Colonic mucosa (tissue), 4 donors: ENCODE data around the gene KIAA0232. TPM values are rescaled to one million over a fixed set of nuclear protein-coding genes. Genes with fewer than 3 reads are reported as not detected.

Experiments
- DNase-seq: peaks from one replicate; pipeline ENCODE4 v3.0.0-alpha.2; 2020
- H3K27ac ChIP-seq: fragments of 200-600 bp; one replicate; pipeline ENCODE4 v1.8.0; 2021
- H3K27me3 ChIP-seq: fragments of 200-600 bp; one replicate; pipeline ENCODE4 v1.8.0; 2021
- H3K36me3 ChIP-seq: fragments of 200-600 bp; one replicate; pipeline ENCODE4 v1.8.0; 2021
- H3K4me1 ChIP-seq: fragments of 200-600 bp; one replicate; pipeline ENCODE4 v1.8.0; 2021; ENCODE audit warnings: mild to moderate bottlenecking
- H3K4me3 ChIP-seq: fragments of 200-600 bp; one replicate; pipeline ENCODE4 v1.8.0; 2021
- H3K9ac ChIP-seq, 2 donors: one replicate each; pipeline ENCODE4 v1.7.0; 2013; ENCODE audit warnings: control low read depth in 2 of 2, low read depth in 2 of 2, low read length in 2 of 2
- H3K9me3 ChIP-seq: fragments of 200-600 bp; one replicate; pipeline ENCODE4 v1.8.0; 2021
- intact Hi-C: fragments of 100-400 bp; cut with DNase I; formaldehyde crosslinking; loops from one replicate; pipeline ENCODE4 v1.14.1; 2022
- total RNA-seq, 2 donors: library from RNA; stranded (reverse); fragmentation: NEBNext Ultra II Directional in 1 of 2; extraction: Animal tissue kit (Norgen Biotek cat#: 25700) in 1 of 2; gene quantifications; one replicate each; pipeline ENCODE4 v1.2.1, GENCODE V29; 2021
- TF ChIP-seq, protein P1 (sequence below): fragments of 200-600 bp; IDR thresholded peaks from one replicate; pipeline ENCODE4 v1.8.0; 2022; ENCODE audit warnings: antibody characterized with exemption, mild to moderate bottlenecking
- donor health status: healthy.
- donor health status: DM: no; HTN: no; CAD: no.
- donor health status: DM: no; HTN: no; CAD: no.

KIAA0232 gene
- total RNA-seq, 2 donors from 2014 or later, result 20.8 to 32.8 TPM

DNA sequence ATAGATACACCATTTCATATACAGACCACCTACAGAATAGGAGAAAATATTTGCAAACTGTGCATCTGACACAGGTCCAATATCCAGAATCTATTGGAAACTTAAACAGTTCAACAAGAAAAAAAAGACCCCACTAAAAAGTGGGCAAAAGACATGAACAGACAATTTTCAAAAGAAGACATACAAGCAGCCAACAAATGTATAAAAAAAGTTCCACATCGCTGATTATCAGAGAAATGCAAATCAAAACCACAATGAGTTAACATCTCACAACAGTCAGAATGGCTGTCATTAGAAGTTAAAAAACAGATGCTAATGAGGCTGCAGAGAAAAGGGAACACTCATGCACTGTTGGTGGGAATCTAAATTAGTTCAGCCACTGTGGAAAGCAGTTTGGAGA, 36.8 kb downstream of the KIAA0232 start:
- no peak for DNase-seq
- Histone ChIP-seq H3K27ac (no peak overlapping the region), H3K9me3 (no peaks in the 10 kb centered on the region), H3K4me1 (no peaks in the 10 kb centered on the region), H3K36me3 (no peaks in the 10 kb centered on the region), H3K27me3 (no peaks in the 10 kb centered on the region), H3K4me3 (no peak overlapping the region), H3K9ac (no peak overlapping the region)
- TF ChIP-seq, protein P1, sequence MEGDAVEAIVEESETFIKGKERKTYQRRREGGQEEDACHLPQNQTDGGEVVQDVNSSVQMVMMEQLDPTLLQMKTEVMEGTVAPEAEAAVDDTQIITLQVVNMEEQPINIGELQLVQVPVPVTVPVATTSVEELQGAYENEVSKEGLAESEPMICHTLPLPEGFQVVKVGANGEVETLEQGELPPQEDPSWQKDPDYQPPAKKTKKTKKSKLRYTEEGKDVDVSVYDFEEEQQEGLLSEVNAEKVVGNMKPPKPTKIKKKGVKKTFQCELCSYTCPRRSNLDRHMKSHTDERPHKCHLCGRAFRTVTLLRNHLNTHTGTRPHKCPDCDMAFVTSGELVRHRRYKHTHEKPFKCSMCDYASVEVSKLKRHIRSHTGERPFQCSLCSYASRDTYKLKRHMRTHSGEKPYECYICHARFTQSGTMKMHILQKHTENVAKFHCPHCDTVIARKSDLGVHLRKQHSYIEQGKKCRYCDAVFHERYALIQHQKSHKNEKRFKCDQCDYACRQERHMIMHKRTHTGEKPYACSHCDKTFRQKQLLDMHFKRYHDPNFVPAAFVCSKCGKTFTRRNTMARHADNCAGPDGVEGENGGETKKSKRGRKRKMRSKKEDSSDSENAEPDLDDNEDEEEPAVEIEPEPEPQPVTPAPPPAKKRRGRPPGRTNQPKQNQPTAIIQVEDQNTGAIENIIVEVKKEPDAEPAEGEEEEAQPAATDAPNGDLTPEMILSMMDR, result no peak
- intact Hi-C loops, result no loop called here

DNA sequence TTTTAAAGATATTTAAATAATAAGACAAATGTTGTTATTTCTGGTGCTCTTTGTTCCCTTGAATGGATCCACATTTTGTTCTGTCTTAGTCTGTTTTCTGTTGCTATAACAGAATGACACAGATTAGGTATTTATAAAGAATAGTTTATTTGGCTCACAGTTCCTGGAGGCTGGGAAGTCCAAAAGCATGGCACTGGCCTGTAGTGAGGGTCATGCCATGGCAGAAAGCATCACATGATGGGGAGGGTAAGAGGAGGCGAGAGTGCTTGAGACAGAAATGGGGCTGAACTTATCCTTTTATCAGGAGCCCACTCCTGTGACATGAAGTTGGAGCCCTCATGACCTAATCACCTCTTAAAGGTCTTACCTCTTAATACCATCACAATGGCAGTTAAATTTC, 38.2 kb downstream of the KIAA0232 start:
- Histone ChIP-seq H3K27me3 (no peaks in the 10 kb centered on the region), H3K27ac (no peak overlapping the region), H3K4me3 (no peak overlapping the region), H3K36me3 (no peaks in the 10 kb centered on the region), H3K4me1 (no peaks in the 10 kb centered on the region), H3K9me3 (no peaks in the 10 kb centered on the region), H3K9ac (no peak overlapping the region)
- DNase-seq, result no peak
- intact Hi-C loops, result no loop called here
- TF ChIP-seq, protein P1, result no peak

DNA sequence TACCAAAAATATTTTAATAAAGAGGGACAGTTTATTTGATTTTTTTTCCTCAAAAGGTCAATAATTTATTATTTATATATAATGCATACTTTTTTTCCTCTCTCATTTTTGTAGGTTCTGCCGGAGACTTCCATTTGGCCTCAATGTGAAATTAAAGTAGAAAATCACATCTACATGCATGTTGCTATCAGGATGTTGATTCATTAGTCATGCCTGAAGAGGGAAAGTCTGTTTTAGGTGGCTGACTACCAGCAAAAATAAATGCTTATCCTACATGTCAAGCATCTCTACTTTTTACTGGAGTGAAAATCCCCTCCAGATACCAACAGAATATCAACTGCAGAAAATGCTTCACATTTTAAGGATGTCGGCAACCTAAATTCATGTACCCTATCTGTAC, 41.5 kb downstream of the KIAA0232 start:
- no peaks in the 10 kb centered on the region for H3K27me3 ChIP-seq
- no peak overlapping the region for H3K9ac ChIP-seq
- H3K9me3 ChIP-seq, result no peaks in the 10 kb centered on the region
- H3K27ac ChIP-seq, result no peak overlapping the region
- no peak for DNase-seq
- intact Hi-C loops, result no loop called here
- TF ChIP-seq, protein P1, result no peak
- no peaks in the 10 kb centered on the region for H3K4me1 ChIP-seq
- H3K4me3 ChIP-seq, result no peak overlapping the region
- H3K36me3 ChIP-seq, result no peaks in the 10 kb centered on the region

DNA sequence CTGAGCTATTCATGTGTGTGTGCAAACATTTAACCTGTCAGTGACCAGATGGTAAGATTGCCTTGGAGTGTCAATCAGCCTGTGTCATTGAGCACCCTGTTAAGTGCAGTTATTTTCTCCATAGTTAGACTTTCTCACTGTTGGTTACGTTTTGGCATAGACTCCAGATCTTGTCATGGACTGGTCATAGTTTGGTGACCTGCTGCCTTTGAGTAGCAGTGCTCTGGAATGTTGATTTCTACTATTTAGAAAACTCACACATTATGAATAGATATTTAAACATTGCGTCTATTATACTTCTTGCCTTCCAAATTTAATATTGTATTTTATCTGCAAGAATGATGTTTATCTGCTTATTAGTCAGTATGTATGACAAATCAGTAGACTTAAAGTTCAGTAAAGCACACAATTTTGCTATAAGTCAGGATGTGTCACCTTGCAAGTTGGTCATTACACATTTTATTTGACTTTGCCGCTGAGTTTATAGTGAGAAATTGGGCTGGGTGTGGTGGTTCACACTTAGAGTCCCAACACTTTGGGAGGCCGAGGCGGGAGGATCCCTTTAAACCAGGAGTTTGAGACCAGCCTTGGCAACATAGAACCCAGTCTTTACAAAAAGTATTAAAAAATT, 42.4 kb downstream of the KIAA0232 start:
- no peak overlapping the region for H3K27ac ChIP-seq
- TF ChIP-seq, protein P1, result no peak
- no peak for DNase-seq
- H3K27me3 ChIP-seq, result no peaks in the 10 kb centered on the region
- H3K4me3 ChIP-seq, result no peak overlapping the region
- no peaks in the 10 kb centered on the region for H3K9me3 ChIP-seq
- intact Hi-C loops, result no loop called here
- no peak overlapping the region for H3K9ac ChIP-seq
- no peaks in the 10 kb centered on the region for H3K4me1 ChIP-seq
- no peaks in the 10 kb centered on the region for H3K36me3 ChIP-seq

DNA sequence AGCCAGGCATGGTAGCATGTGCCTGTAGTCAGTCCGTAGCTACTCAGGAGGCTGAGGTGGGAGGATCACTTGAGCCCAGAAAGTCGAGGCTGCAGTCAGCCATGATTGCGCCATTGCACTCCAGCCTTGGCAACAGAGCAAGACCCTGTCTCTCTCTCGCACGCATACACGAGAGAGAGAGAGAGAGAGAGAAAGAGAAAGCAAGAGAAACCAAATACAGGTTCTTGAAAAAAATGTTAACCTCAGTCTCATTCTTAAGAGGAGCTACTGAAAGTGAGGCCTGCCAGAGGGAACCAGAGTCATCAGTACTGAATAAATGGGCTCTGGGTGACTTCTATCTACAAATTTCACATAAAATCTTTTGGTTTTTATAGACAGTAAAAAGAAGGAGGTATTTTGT, 42.9 kb downstream of the KIAA0232 start:
- TF ChIP-seq, protein P1, result no peak
- intact Hi-C loops, result no loop called here
- H3K27me3 ChIP-seq, result no peaks in the 10 kb centered on the region
- H3K9ac ChIP-seq, result no peak overlapping the region
- no peak overlapping the region for H3K4me3 ChIP-seq
- no peak overlapping the region for H3K27ac ChIP-seq
- no peak for DNase-seq
- no peaks in the 10 kb centered on the region for H3K4me1 ChIP-seq
- H3K36me3 ChIP-seq, result no peaks in the 10 kb centered on the region
- H3K9me3 ChIP-seq, result no peaks in the 10 kb centered on the region
